ENCODE data around the gene ZNF277.

The ZNF277 gene

GRCh38 chr7:112263519-112263918 is 57.0 kb downstream of the ZNF277 start (continued):
- no peak for TF ChIP-seq ZNF514 (tag by site-specific recombination; IDR thresholded peaks at IDR 0.05)
- no peak for TF ChIP-seq ATF2 (tag by site-specific recombination; IDR thresholded peaks at IDR 0.05; ENCODE audit: low read depth)
- no peak for TF ChIP-seq ZBTB10 (tag by site-specific recombination; IDR thresholded peaks at IDR 0.05)
- TF ChIP-seq ZIC2 (tag by site-specific recombination; IDR thresholded peaks at IDR 0.05): no peak
- no peak for TF ChIP-seq ZNF148 (tag by site-specific recombination; IDR thresholded peaks at IDR 0.05; ENCODE audit: borderline replicate concordance)
- TF ChIP-seq ZNF121 (tag by site-specific recombination; IDR thresholded peaks at IDR 0.05): no peak
- no peak for TF ChIP-seq ZNF324 (tag by site-specific recombination; IDR thresholded peaks at IDR 0.05)
- no peak for TF ChIP-seq ZNF302 (tag by site-specific recombination; IDR thresholded peaks at IDR 0.05; ENCODE audit: low read depth)
- peak; percentile 40; the same call in 1 of the 2 replicates for TF ChIP-seq OSR2 (tag by site-specific recombination; IDR thresholded peaks at IDR 0.05)
- no peak for TF ChIP-seq ZNF350 (tag by site-specific recombination; IDR thresholded peaks at IDR 0.05)
- TF ChIP-seq ZNF561 (tag by site-specific recombination; IDR thresholded peaks at IDR 0.05; ENCODE audit: borderline replicate concordance): 0 out of 2 replicates have a peak, but pooled peaks have one; percentile 33
- peak; percentile 82 for TF ChIP-seq SCRT2 (tag by site-specific recombination; IDR thresholded peaks at IDR 0.05)
- TF ChIP-seq PRDM4 (tag by site-specific recombination; IDR thresholded peaks at IDR 0.05): 0 out of 2 replicates have a peak, but pooled peaks have one; percentile 62
- no peak for TF ChIP-seq ZNF830 (tag by site-specific recombination; IDR thresholded peaks at IDR 0.05; ENCODE audit: low read depth)
- TF ChIP-seq GLI2 (tag by site-specific recombination; IDR thresholded peaks at IDR 0.05; ENCODE audit: borderline replicate concordance, low read depth): no peak
- TF ChIP-seq ZNF658 (tag by site-specific recombination; IDR thresholded peaks at IDR 0.05): no peak
- TF ChIP-seq REST (tag by site-specific recombination; IDR thresholded peaks at IDR 0.05): no peak
- peak; percentile 66 for TF ChIP-seq ZNF18 (tag by site-specific recombination; IDR thresholded peaks at IDR 0.05)
- TF ChIP-seq ZNF645 (tag by site-specific recombination; IDR thresholded peaks at IDR 0.05): no peak
